ENCODE data around the gene PUS10. TPM values are rescaled to one million over a fixed set of nuclear protein-coding genes. Genes with fewer than 3 reads are reported as not detected.
"Not testable (repeated sequence)": the region's sequence is repeated elsewhere in the genome, so short reads cannot be mapped to it uniquely, and the experiment has no call there.

PUS10 gene
- total RNA-seq, 1 donor from 2014 or later, result 7.8 TPM

- Mint-ChIP-seq H3K4me1 (peaks cover 33% of the 10 kb centered on the region), H3K36me3 (ENCODE audit: low read depth) (peaks cover 22% of the 10 kb centered on the region), H3K9me3 (no peaks in the 10 kb centered on the region), H3K27ac (peak overlapping the region; percentile 98), H3K27me3 (no peaks in the 10 kb centered on the region), H3K4me3 (peak overlapping the region; percentile 99)
- ChIA-PET CTCF (interaction anchor here (1.7 kb wide), 1 partner anchor 18 kb away, joined by 5 read pairs; no protein-coding TSS in a partner anchor), POLR2A (interaction anchor here (0.5 to 1.7 kb wide), 12 partner anchors 15 to 1022 kb away, joined by 3 to 12 read pairs (median 5); partner anchors contain the start of genes PAPOLG, SANBR and XPO1)
- DNase-seq (peak; percentile 62), ATAC-seq (ENCODE audit: low read depth) (peak; percentile 70)
- TF ChIP-seq, protein P1, sequence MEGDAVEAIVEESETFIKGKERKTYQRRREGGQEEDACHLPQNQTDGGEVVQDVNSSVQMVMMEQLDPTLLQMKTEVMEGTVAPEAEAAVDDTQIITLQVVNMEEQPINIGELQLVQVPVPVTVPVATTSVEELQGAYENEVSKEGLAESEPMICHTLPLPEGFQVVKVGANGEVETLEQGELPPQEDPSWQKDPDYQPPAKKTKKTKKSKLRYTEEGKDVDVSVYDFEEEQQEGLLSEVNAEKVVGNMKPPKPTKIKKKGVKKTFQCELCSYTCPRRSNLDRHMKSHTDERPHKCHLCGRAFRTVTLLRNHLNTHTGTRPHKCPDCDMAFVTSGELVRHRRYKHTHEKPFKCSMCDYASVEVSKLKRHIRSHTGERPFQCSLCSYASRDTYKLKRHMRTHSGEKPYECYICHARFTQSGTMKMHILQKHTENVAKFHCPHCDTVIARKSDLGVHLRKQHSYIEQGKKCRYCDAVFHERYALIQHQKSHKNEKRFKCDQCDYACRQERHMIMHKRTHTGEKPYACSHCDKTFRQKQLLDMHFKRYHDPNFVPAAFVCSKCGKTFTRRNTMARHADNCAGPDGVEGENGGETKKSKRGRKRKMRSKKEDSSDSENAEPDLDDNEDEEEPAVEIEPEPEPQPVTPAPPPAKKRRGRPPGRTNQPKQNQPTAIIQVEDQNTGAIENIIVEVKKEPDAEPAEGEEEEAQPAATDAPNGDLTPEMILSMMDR (IDR thresholded peaks at IDR 0.05), result no peak
- intact Hi-C loops (cut with micrococcal nuclease), result loop anchor here (1.0 to 5.0 kb wide), 6 partner anchors 48 to 870 kb away; partner anchors contain the start of genes CCT4, SANBR and USP34
These were observed 976 bp downstream of the PUS10 start for GRCh38 chr2:61017003-61017555.

GRCh38 chr2:61016392-61017002, 1.6 kb downstream of the PUS10 start:
- TF ChIP-seq, protein P1 (IDR thresholded peaks at IDR 0.05), result no peak
- Mint-ChIP-seq H3K9me3 (no peaks in the 10 kb centered on the region), H3K4me1 (peaks cover 33% of the 10 kb centered on the region), H3K4me3 (peak overlapping the region; percentile 99), H3K27me3 (no peaks in the 10 kb centered on the region), H3K27ac (peak overlapping the region; percentile 98), H3K36me3 (ENCODE audit: low read depth) (peaks cover 16% of the 10 kb centered on the region)
- ATAC-seq (ENCODE audit: low read depth) (peak; percentile 2), DNase-seq (no peak)
- ChIA-PET CTCF (interaction anchor here (1.7 kb wide), 1 partner anchor 18 kb away, joined by 5 read pairs; no protein-coding TSS in a partner anchor), POLR2A (interaction anchor here (1.0 to 1.7 kb wide), 7 partner anchors 50 to 522 kb away, joined by 3 to 12 read pairs (median 5); partner anchors contain the start of genes PAPOLG, SANBR and XPO1)
- intact Hi-C loops (cut with micrococcal nuclease), result loop anchor here (1.0 to 5.0 kb wide), 6 partner anchors 49 to 871 kb away; partner anchors contain the start of genes CCT4, SANBR and USP34

DNA sequence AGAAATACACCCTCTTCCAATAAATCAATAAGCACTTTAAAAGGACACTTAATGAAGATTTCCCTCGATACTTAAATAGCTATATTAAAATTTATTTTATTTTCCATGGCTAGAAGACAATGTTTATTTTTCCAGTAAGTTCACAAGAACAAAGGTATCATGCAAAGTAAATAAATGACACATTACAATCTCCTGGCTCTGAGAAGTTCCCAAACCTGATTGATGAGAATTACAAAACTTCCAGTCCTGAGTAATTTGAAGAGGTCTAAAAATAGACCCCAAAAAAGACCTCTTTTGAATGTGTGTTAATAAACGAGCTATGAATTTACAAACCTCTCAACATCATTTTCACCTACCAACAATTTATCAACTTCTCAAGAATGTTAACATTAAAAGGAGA, 2.1 kb downstream of the PUS10 start:
- Mint-ChIP-seq H3K27me3 (no peaks in the 10 kb centered on the region), H3K27ac (no peak overlapping the region), H3K36me3 (ENCODE audit: low read depth) (peaks cover 13% of the 10 kb centered on the region)

DNA sequence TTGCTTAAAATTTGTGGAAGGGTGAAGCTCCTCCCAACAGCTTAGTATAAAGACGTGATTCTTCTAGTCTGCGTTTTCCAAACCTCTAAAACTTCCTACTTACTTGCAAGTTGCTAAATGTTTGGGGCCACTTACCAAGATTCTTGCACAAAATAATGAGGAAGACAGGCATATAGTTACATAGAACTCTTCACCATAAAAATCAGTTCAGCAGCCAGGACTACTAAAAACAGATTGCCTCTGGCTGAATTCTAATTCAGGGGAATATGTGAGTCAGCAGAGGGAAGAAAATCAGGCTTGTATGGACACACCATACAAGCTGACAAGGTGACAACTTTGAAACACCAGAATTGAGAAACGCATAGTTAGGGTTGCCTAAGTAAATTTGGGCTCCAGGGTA, 3.3 kb downstream of the PUS10 start:
- Mint-ChIP-seq H3K4me3 (no peak overlapping the region), H3K27me3 (no peaks in the 10 kb centered on the region), H3K36me3 (ENCODE audit: low read depth) (peaks cover 11% of the 10 kb centered on the region), H3K4me1 (peaks cover 28% of the 10 kb centered on the region), H3K9me3 (no peaks in the 10 kb centered on the region), H3K27ac (no peak overlapping the region)
- TF ChIP-seq, protein P1 (IDR thresholded peaks at IDR 0.05), result no peak
- ATAC-seq (ENCODE audit: low read depth) (no peak), DNase-seq (no peak)
- ChIA-PET POLR2A (no interaction called here), CTCF (no interaction called here)
- intact Hi-C loops (cut with micrococcal nuclease), result loop anchor here (5.0 kb wide), 2 partner anchors 458 to 873 kb away; partner anchors contain the start of genes CCT4 and USP34

More for the DNA sequence above, 2.1 kb downstream of the PUS10 start:
- Mint-ChIP-seq H3K9me3 (no peaks in the 10 kb centered on the region), H3K4me3 (peak overlapping the region; percentile 99), H3K4me1 (peaks cover 32% of the 10 kb centered on the region)
- intact Hi-C loops (cut with micrococcal nuclease), result loop anchor here (5.0 kb wide), 2 partner anchors 456 to 871 kb away; partner anchors contain the start of genes CCT4 and USP34
- ChIA-PET CTCF (no interaction called here), POLR2A (interaction anchor here (1.7 kb wide), 1 partner anchor 161 kb away, joined by 12 read pairs; no protein-coding TSS in a partner anchor)
- TF ChIP-seq, protein P1 (IDR thresholded peaks at IDR 0.05), result no peak
- DNase-seq (no peak), ATAC-seq (ENCODE audit: low read depth) (no peak)

DNA sequence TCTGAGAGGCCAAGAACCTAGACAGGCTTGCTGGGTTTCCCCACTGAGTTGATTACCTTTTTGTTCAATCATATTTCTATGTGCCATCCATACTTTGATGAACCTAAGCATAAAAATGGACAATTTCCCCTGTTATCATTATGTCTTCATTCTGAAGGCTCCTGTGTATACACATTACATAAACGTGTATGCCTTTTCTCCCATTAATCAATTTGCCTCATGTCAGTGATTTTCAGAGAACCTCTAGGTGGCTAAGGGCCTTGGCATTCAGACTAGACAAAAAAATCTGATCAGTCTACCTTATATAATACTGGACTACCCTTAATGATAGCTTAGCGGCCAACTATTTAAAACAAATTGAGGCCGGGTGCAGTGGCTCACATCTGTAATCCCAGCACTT, 4.7 kb downstream of the PUS10 start:
- no peak for DNase-seq
- intact Hi-C loops (cut with micrococcal nuclease), result no loop called here

GRCh38 chr2:61012303-61012702, 5.8 kb downstream of the PUS10 start:
- H3K4me3 Mint-ChIP-seq; DNase-seq; H3K27me3 Mint-ChIP-seq; POLR2A ChIA-PET; ATAC-seq (ENCODE audit: low read depth); H3K9me3 Mint-ChIP-seq; CTCF ChIA-PET; intact Hi-C loops (cut with micrococcal nuclease); H3K36me3 Mint-ChIP-seq (ENCODE audit: low read depth): not testable (repeated sequence)
- Mint-ChIP-seq H3K4me1 (peaks cover 11% of the 10 kb centered on the region), H3K27ac (peak overlapping the region; percentile 50)

More for the DNA sequence above, 4.7 kb downstream of the PUS10 start:
- Mint-ChIP-seq H3K36me3 (ENCODE audit: low read depth) (peaks cover 13% of the 10 kb centered on the region), H3K4me3 (no peak overlapping the region), H3K27ac (no peak overlapping the region), H3K9me3 (no peaks in the 10 kb centered on the region), H3K4me1 (peaks cover 15% of the 10 kb centered on the region), H3K27me3 (no peaks in the 10 kb centered on the region)
- CTCF ChIA-PET, result no interaction called here
- ATAC-seq (ENCODE audit: low read depth), result no peak
- POLR2A ChIA-PET, result no interaction called here
- TF ChIP-seq, protein P1 (IDR thresholded peaks at IDR 0.05), result no peak

All from activated B cell treated with CpG ODN at 0.5 μM for 24 hours (primary cell).